HepG2 (cell line): ENCODE data around the gene RBM28. TPM values are rescaled to one million over a fixed set of nuclear protein-coding genes. Genes with fewer than 3 reads are reported as not detected.

Source experiments
- BHLHE40 ChIP-seq: IDR thresholded peaks from 2 replicates; pipeline ENCODE4 v1.6.1; 2011; ENCODE audit warnings: low read length, improper control_type of control experiment
- CREB1 ChIP-seq, 2 experiments: fragments of 450-650 bp in 1 of 2; IDR thresholded peaks; 2 replicates each; pipeline ENCODE4 v1.6.1; 2016 to 2017; ENCODE audit warnings: control low read depth in 1 of 2, mild to moderate bottlenecking in 1 of 2, missing compliant biosample characterization in 1 of 2, missing genetic modification characterization in 1 of 2
- FOXA1 ChIP-seq, 2 experiments: fragments of 450-650 bp in 1 of 2; sonication (generic) in 1 of 2; formaldehyde crosslinking in 1 of 2; IDR thresholded peaks; 2 replicates each; pipeline versions ENCODE4 v1.4.0 to v1.6.1; 2016 to 2020; ENCODE audit warnings: missing genetic modification reagents in 1 of 2
- FOXP1 ChIP-seq, 2 experiments: fragments of 450-650 bp in 1 of 2; IDR thresholded peaks; 2 replicates each; pipeline ENCODE4 v1.6.1; 2017 to 2018; ENCODE audit warnings: antibody characterized with exemption in 1 of 2
- GATAD1 ChIP-seq: IDR thresholded peaks from 2 replicates; pipeline ENCODE4 v1.6.1; 2016; ENCODE audit warnings: missing genetic modification reagents, missing compliant biosample characterization
- GATAD2A ChIP-seq: IDR thresholded peaks from 2 replicates; pipeline ENCODE4 v1.6.1; 2016
- HDAC1 ChIP-seq: sonication (generic); formaldehyde crosslinking; IDR thresholded peaks from 2 replicates; pipeline ENCODE4 v1.5.1; 2020; ENCODE audit warnings: mild to moderate bottlenecking, missing genetic modification reagents
- HOXA9 ChIP-seq: sonication (generic); formaldehyde crosslinking; IDR thresholded peaks from 2 replicates; pipeline ENCODE4 v1.8.1; 2022; ENCODE audit warnings: missing genetic modification reagents, mild to moderate bottlenecking, moderate library complexity, borderline replicate concordance
- LCORL ChIP-seq, 2 experiments: fragments of 450-650 bp in 1 of 2; sonication (generic) in 1 of 2; formaldehyde crosslinking in 1 of 2; IDR thresholded peaks; 2 replicates each; pipeline versions ENCODE4 v1.5.0 to v1.6.1; 2017 to 2020; ENCODE audit warnings: antibody characterized with exemption in 1 of 2, missing genetic modification reagents in 1 of 2
- NFIB ChIP-seq: sonication (generic); formaldehyde crosslinking; IDR thresholded peaks from 2 replicates; pipeline ENCODE4 v1.9.0; 2021; ENCODE audit warnings: missing genetic modification reagents, mild to moderate bottlenecking, borderline replicate concordance
- NR2C2 ChIP-seq: sonication (generic); formaldehyde crosslinking; IDR thresholded peaks from 2 replicates; pipeline ENCODE4 v1.4.0; 2020; ENCODE audit warnings: missing genetic modification reagents, mild to moderate bottlenecking, moderate library complexity, borderline replicate concordance
- RARG ChIP-seq: sonication (generic); formaldehyde crosslinking; IDR thresholded peaks from 2 replicates; pipeline ENCODE4 v1.4.0; 2020; ENCODE audit warnings: low read depth, mild to moderate bottlenecking, missing genetic modification reagents
- TGIF2 ChIP-seq: IDR thresholded peaks from 2 replicates; pipeline ENCODE4 v1.6.1; 2016; ENCODE audit warnings: control low read depth, missing compliant biosample characterization
- ZBTB20 ChIP-seq: sonication (generic); formaldehyde crosslinking; IDR thresholded peaks from 2 replicates; pipeline ENCODE4 v1.8.1; 2023; ENCODE audit warnings: missing genetic modification reagents, low read depth, mild to moderate bottlenecking, borderline replicate concordance
- polyA plus RNA-seq, 8 experiments: library from polyadenylated mRNA; depleted of rRNA in 3 of 8; stranded (reverse) in 7 of 8; unstranded in 1 of 8; fragments of >200 nt; fragmentation: Illumina TruSeq in 4 of 8; extraction: Trizol in 4 of 8; gene quantifications; 2 replicates each; pipeline versions ENCODE4 v1.2.1 to v1.2.3, GENCODE V29; 2011 to 2016; ENCODE audit warnings: low read depth in 4 of 8, missing spikeins in 1 of 8, mixed read lengths in 1 of 8; ENCODE audit not compliant: insufficient read depth in 1 of 8
- total RNA-seq, 5 experiments: library from RNA; depleted of rRNA; stranded (reverse); fragments of >200 nt; fragmentation: Illumina TruSeq; extraction: Trizol; gene quantifications; 2 replicates each; pipeline ENCODE4 v1.2.3, GENCODE V29; 2016; ENCODE audit warnings: low read depth in 1 of 5
- TF ChIP-seq, protein P1 (sequence below): IDR thresholded peaks from 2 replicates; pipeline ENCODE4 v1.6.1; 2016; ENCODE audit warnings: low read depth, missing genetic modification reagents, missing compliant biosample characterization
- TF ChIP-seq, protein P2 (sequence below): sonication (generic); formaldehyde crosslinking; IDR thresholded peaks from 2 replicates; pipeline ENCODE4 v1.4.0; 2020; ENCODE audit warnings: missing genetic modification reagents, borderline replicate concordance
- TF ChIP-seq, protein P3 (sequence below): sonication (generic); formaldehyde crosslinking; IDR thresholded peaks from 2 replicates; pipeline ENCODE4 v1.8.1; 2023; ENCODE audit warnings: mild to moderate bottlenecking, missing genetic modification reagents, borderline replicate concordance
- TF ChIP-seq, protein P4 (sequence below): IDR thresholded peaks from 2 replicates; pipeline ENCODE4 v1.6.1; 2016
- TF ChIP-seq, protein P5 (sequence below): IDR thresholded peaks from 2 replicates; pipeline ENCODE4 v1.6.1; 2012; ENCODE audit warnings: inconsistent platforms
- TF ChIP-seq, protein P6 (sequence below): sonication (generic); formaldehyde crosslinking; conservative IDR thresholded peaks from 2 replicates; pipeline ENCODE4 v1.8.0; 2022; ENCODE audit warnings: missing genetic modification reagents

Gene RBM28
- total and polyA plus RNA-seq, 2 of the 13 experiments (the other 11 are each of a cell fraction or from before 2014, with no cell fraction given) = 20.5 to 49.0 TPM

DNA sequence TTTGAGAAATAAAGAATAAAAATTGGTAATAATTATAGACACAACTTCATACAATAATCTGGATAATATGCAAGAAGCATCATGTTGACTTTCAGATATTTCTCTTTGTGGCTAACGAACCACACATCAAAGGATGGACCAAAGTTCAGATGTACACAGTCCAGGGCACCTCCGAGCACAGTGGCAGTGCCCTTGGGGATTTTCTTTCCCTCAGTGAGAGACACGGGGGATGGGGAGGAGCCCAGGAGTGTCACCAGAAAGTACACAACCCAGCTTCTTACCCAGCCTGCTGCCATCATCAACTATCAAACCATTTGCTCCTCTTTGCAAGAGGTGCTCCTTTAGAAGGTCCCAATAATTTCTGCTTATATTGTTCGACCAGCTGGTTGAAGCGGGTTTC is 33.2 kb downstream of the RBM28 start (continued):
- TF ChIP-seq, protein P1, sequence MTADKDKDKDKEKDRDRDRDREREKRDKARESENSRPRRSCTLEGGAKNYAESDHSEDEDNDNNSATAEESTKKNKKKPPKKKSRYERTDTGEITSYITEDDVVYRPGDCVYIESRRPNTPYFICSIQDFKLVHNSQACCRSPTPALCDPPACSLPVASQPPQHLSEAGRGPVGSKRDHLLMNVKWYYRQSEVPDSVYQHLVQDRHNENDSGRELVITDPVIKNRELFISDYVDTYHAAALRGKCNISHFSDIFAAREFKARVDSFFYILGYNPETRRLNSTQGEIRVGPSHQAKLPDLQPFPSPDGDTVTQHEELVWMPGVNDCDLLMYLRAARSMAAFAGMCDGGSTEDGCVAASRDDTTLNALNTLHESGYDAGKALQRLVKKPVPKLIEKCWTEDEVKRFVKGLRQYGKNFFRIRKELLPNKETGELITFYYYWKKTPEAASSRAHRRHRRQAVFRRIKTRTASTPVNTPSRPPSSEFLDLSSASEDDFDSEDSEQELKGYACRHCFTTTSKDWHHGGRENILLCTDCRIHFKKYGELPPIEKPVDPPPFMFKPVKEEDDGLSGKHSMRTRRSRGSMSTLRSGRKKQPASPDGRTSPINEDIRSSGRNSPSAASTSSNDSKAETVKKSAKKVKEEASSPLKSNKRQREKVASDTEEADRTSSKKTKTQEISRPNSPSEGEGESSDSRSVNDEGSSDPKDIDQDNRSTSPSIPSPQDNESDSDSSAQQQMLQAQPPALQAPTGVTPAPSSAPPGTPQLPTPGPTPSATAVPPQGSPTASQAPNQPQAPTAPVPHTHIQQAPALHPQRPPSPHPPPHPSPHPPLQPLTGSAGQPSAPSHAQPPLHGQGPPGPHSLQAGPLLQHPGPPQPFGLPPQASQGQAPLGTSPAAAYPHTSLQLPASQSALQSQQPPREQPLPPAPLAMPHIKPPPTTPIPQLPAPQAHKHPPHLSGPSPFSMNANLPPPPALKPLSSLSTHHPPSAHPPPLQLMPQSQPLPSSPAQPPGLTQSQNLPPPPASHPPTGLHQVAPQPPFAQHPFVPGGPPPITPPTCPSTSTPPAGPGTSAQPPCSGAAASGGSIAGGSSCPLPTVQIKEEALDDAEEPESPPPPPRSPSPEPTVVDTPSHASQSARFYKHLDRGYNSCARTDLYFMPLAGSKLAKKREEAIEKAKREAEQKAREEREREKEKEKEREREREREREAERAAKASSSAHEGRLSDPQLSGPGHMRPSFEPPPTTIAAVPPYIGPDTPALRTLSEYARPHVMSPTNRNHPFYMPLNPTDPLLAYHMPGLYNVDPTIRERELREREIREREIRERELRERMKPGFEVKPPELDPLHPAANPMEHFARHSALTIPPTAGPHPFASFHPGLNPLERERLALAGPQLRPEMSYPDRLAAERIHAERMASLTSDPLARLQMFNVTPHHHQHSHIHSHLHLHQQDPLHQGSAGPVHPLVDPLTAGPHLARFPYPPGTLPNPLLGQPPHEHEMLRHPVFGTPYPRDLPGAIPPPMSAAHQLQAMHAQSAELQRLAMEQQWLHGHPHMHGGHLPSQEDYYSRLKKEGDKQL (CRISPR knock-in tag) = 0 out of 2 replicates have a peak, but pooled peaks have one; percentile 24
- TF ChIP-seq, protein P2, sequence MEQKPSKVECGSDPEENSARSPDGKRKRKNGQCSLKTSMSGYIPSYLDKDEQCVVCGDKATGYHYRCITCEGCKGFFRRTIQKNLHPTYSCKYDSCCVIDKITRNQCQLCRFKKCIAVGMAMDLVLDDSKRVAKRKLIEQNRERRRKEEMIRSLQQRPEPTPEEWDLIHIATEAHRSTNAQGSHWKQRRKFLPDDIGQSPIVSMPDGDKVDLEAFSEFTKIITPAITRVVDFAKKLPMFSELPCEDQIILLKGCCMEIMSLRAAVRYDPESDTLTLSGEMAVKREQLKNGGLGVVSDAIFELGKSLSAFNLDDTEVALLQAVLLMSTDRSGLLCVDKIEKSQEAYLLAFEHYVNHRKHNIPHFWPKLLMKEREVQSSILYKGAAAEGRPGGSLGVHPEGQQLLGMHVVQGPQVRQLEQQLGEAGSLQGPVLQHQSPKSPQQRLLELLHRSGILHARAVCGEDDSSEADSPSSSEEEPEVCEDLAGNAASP (CRISPR knock-in tag) = peak; percentile 31; the same call in 1 of the 2 replicates
- 0 out of 2 replicates have a peak, but pooled peaks have one; percentile 19 for TF ChIP-seq FOXA1 (IDR thresholded peaks at IDR 0.05)
- TF ChIP-seq FOXA1 (CRISPR knock-in tag; IDR thresholded peaks at IDR 0.05) = peak; percentile 83
- TF ChIP-seq GATAD2A (CRISPR knock-in tag) = peak; percentile 95
- TF ChIP-seq NFIB (CRISPR knock-in tag) = no peak
- TF ChIP-seq, protein P3, sequence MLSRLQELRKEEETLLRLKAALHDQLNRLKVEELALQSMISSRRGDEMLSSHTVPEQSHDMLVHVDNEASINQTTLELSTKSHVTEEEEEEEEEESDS (CRISPR knock-in tag) = no peak
- TF ChIP-seq ZBTB20 (CRISPR knock-in tag) = 0 out of 2 replicates have a peak, but pooled peaks have one; percentile 51
- TF ChIP-seq HDAC1 (CRISPR knock-in tag) = peak; percentile 77
- TF ChIP-seq HOXA9 = no peak
- TF ChIP-seq BHLHE40 = 0 out of 2 replicates have a peak, but pooled peaks have one; percentile 10
- no peak for TF ChIP-seq RARG
- TF ChIP-seq NR2C2 = peak; percentile 47; the same call in 1 of the 2 replicates
- no peak for TF ChIP-seq FOXP1 (IDR thresholded peaks at IDR 0.05)
- peak; percentile 83 for TF ChIP-seq FOXP1 (CRISPR knock-in tag; IDR thresholded peaks at IDR 0.05)
- TF ChIP-seq TGIF2 (CRISPR knock-in tag) = no peak
- TF ChIP-seq, protein P4, sequence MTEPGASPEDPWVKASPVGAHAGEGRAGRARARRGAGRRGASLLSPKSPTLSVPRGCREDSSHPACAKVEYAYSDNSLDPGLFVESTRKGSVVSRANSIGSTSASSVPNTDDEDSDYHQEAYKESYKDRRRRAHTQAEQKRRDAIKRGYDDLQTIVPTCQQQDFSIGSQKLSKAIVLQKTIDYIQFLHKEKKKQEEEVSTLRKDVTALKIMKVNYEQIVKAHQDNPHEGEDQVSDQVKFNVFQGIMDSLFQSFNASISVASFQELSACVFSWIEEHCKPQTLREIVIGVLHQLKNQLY (CRISPR knock-in tag) = 0 out of 2 replicates have a peak, but pooled peaks have one; percentile 27
- TF ChIP-seq, protein P5, sequence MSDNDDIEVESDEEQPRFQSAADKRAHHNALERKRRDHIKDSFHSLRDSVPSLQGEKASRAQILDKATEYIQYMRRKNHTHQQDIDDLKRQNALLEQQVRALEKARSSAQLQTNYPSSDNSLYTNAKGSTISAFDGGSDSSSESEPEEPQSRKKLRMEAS = peak; percentile 36; the same call in 1 of the 2 replicates
- TF ChIP-seq CREB1 (IDR thresholded peaks at IDR 0.05) = no peak
- peak; percentile 44; the same call in 1 of the 2 replicates for TF ChIP-seq CREB1 (CRISPR knock-in tag; IDR thresholded peaks at IDR 0.05)
- TF ChIP-seq LCORL (IDR thresholded peaks at IDR 0.05) = no peak
- TF ChIP-seq LCORL (CRISPR knock-in tag; IDR thresholded peaks at IDR 0.05) = peak; percentile 42; the same call in 1 of the 2 replicates
- TF ChIP-seq, protein P6, sequence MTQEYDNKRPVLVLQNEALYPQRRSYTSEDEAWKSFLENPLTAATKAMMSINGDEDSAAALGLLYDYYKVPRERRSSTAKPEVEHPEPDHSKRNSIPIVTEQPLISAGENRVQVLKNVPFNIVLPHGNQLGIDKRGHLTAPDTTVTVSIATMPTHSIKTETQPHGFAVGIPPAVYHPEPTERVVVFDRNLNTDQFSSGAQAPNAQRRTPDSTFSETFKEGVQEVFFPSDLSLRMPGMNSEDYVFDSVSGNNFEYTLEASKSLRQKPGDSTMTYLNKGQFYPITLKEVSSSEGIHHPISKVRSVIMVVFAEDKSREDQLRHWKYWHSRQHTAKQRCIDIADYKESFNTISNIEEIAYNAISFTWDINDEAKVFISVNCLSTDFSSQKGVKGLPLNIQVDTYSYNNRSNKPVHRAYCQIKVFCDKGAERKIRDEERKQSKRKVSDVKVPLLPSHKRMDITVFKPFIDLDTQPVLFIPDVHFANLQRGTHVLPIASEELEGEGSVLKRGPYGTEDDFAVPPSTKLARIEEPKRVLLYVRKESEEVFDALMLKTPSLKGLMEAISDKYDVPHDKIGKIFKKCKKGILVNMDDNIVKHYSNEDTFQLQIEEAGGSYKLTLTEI (CRISPR knock-in tag) = no peak
- TF ChIP-seq GATAD1 = 0 out of 2 replicates have a peak, but pooled peaks have one; percentile 47
